GM21576 (cell line): ENCODE measurements around the gene AP4S1.
"Not testable (repeated sequence)": the region's sequence is repeated elsewhere in the genome, so short reads cannot be mapped to it uniquely, and the experiment has no call there.

Source experiments
- ATAC-seq: cut with Tn5 transposase; IDR thresholded peaks from one replicate; pipeline ENCODE4 v1.9.1; 2021; ENCODE audit warnings: mild to moderate bottlenecking, moderate library complexity; ENCODE audit not compliant: unreplicated experiment

The AP4S1 gene

GRCh38 chr14:31004007-31004406 is 21.4 kb upstream of the AP4S1 start:
- not testable (repeated sequence) for ATAC-seq

GRCh38 chr14:31006703-31007102 is 18.7 kb upstream of the AP4S1 start:
- ATAC-seq: no peak

GRCh38 chr14:31009836-31010574 is 15.4 kb upstream of the AP4S1 start:
- ATAC-seq: no peak

GRCh38 chr14:31010935-31011334 is 14.5 kb upstream of the AP4S1 start:
- ATAC-seq: no peak

GRCh38 chr14:31013841-31014240 is 11.6 kb upstream of the AP4S1 start:
- no peak for ATAC-seq

- no peak for ATAC-seq
These were observed 7.3 kb upstream of the AP4S1 start for GRCh38 chr14:31018057-31018645.

GRCh38 chr14:31020834-31021575 is 4.4 kb upstream of the AP4S1 start:
- no peak for ATAC-seq

- no peak for ATAC-seq
These were observed 3.9 kb upstream of the AP4S1 start for GRCh38 chr14:31021576-31021949.

- no peak for ATAC-seq
These were observed 3.1 kb upstream of the AP4S1 start for GRCh38 chr14:31022386-31022785.

- ATAC-seq: no peak
These were observed 1.4 kb upstream of the AP4S1 start for GRCh38 chr14:31024010-31024480.

- ATAC-seq: no peak
These were observed 677 bp upstream of the AP4S1 start for GRCh38 chr14:31024577-31025366.

GRCh38 chr14:31026077-31026449 is 614 bp downstream of the AP4S1 start, which contains the start of gene STRN3:
Gene STRN3, minus strand, starts transcription at chr14:31026379. Its CDS starts 194 bp downstream, at chr14:31026185.
- peak; percentile 16 for ATAC-seq

GRCh38 chr14:31026450-31027235 is 1.2 kb downstream of the AP4S1 start:
- ATAC-seq: peak; percentile 91

- ATAC-seq: no peak
These were observed 2.4 kb downstream of the AP4S1 start for GRCh38 chr14:31027847-31028246.

GRCh38 chr14:31029016-31029970 is 3.8 kb downstream of the AP4S1 start:
- ATAC-seq: no peak

- no peak for ATAC-seq
These were observed 5.0 kb downstream of the AP4S1 start for GRCh38 chr14:31030469-31030868.

GRCh38 chr14:31036552-31036951 is 11.1 kb downstream of the AP4S1 start:
- ATAC-seq: no peak

- ATAC-seq: no peak
These were observed 12.3 kb downstream of the AP4S1 start for GRCh38 chr14:31037709-31038221.
